GM10266 (cell line): Measurements from ENCODE around the gene PPP6R1.

ENCODE experiments used
- DNase-seq: peaks from one replicate; pipeline ENCODE4 v3.0.0; 2012; ENCODE audit errors: extremely low spot score
- CTCF ChIP-seq: IDR thresholded peaks from 2 replicates; pipeline ENCODE4 v1.5.1; 2012; ENCODE audit warnings: mild to moderate bottlenecking, low read depth; ENCODE audit not compliant: control insufficient read depth, insufficient read depth; ENCODE audit errors: missing control alignments

Gene PPP6R1

GRCh38 chr19:55258828-55259539, at the start of gene PPP6R1:
PPP6R1 (minus strand) TSS chr19:55259017; CDS start chr19:55247103, 11,914 bp downstream.
- no peak for TF ChIP-seq CTCF
- DNase-seq, result peak; percentile 99

GRCh38 chr19:55308281-55308680, 49.5 kb upstream of the PPP6R1 start:
- no peak for TF ChIP-seq CTCF
- no peak for DNase-seq

- no peak for TF ChIP-seq CTCF
- no peak for DNase-seq
Measured at GRCh38 chr19:55306712-55307111, 47.9 kb upstream of the PPP6R1 start.

GRCh38 chr19:55305983-55306562, 47.3 kb upstream of the PPP6R1 start:
- DNase-seq, result no peak
- no peak for TF ChIP-seq CTCF

GRCh38 chr19:55305491-55305890, 46.7 kb upstream of the PPP6R1 start:
- peak; percentile 85 for DNase-seq
- no peak for TF ChIP-seq CTCF

- TF ChIP-seq CTCF, result no peak
Measured at GRCh38 chr19:55304980-55305379, 46.2 kb upstream of the PPP6R1 start.

GRCh38 chr19:55304279-55304978, 45.6 kb upstream of the PPP6R1 start:
- no peak for DNase-seq
- no peak for TF ChIP-seq CTCF

More at GRCh38 chr19:55304980-55305379, 46.2 kb upstream of the PPP6R1 start:
- DNase-seq, result no peak
